Inflammatory macrophage treated with lipopolysaccharide for 4 hours (primary cell): ENCODE measurements around the gene DYDC2.

Source experiments
- DNase-seq: peaks from one replicate; pipeline ENCODE4 v3.0.0-alpha.2; 2020

The DYDC2 gene

DNA sequence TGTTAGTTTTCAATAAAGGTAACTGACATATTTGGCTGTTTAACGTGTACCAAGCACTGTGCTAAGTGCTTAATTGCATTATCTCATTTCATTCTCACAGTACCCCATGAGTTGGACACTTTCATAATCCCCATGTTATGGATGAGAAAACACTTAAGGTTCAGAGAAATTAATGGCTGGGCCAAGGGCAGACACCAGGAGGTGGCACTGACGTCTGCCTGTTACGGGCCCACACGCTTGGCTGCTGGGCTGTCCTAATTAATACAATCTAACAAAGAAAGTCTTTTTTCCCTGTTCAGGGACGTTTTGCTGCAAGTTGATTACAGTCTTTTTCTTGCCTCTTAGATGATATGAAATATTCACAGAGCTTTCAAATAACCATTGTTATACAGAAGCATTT is 16.1 kb downstream of the DYDC2 start:
- no peak for DNase-seq

DNA sequence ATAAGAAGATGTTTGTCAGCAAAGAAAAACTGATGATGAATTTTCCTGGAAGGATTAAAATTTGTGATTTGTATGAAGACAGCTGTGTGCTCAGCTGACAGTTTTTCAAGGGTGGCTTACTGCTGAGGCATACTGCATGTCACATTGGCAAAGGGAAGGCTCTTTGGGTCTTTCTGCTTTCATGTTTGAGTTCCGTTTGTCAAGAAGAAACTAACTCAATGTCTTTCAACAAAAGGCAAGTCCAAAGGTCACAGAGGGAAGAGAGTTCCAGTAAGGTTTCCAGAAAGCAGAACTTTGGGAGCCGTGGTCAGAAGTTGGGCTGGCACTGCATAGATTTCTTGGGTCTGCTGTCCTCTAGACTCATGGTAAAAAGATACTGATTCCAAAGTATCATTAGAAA is 16.9 kb downstream of the DYDC2 start:
- DNase-seq = peak; percentile 71

DNA sequence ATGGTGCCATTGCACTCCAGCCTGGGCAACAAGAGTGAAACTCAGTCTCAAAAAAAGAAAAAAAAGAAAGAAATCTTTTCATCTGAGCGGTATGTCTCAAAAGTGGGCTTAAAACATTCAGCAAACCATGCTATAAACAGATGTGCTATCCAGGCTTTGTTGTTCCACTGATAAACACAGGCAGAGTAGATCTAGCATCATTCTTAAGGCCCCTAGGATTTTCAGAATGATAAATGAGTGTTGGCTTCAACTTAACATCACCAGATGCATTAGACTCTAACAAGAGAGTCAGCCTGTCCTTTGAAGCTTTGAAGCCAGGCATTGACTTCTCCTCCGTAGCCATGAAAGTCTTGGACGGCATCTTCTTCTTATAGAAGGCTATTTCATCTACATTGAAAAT is 23.1 kb downstream of the DYDC2 start:
- DNase-seq = no peak

DNA sequence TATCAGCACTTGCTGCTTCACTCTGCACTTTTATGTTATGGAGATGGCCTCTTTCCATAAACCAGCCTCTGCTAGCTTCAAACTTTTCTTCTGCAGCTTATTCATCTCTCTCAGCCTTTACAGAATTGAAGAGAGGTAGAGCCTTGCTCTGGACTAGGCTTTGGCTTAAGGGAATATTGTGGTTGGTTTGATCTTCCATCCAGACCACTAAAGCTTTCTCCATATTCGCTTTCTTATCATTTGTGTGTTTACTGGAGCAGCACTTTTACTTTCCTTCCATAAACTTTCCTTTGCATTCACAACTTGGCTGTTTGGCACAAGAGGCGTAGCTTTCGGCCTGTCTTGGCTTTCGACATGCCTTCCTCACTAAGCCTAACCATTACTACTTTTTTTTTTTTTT is 23.6 kb downstream of the DYDC2 start:
- no peak for DNase-seq

DNA sequence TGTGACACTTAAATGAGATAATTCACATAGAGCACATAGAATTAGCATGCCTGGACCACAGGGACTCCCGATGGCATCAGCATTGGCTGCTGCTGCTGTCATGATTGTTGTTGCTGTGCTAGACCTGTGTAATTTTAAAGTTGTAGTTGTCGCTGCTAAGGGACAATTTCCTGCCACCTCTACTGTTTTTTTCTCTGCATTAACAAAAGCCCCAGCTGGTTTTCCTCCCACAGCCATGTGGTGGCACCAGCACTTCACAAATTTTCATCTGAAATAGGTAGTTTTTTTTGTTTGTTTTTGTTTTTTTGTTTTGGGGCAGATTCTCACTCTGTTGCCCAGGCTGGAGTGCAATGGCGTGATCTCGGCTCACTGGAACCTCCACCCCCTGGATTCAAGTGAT is 26.4 kb downstream of the DYDC2 start:
- DNase-seq = peak; percentile 67

DNA sequence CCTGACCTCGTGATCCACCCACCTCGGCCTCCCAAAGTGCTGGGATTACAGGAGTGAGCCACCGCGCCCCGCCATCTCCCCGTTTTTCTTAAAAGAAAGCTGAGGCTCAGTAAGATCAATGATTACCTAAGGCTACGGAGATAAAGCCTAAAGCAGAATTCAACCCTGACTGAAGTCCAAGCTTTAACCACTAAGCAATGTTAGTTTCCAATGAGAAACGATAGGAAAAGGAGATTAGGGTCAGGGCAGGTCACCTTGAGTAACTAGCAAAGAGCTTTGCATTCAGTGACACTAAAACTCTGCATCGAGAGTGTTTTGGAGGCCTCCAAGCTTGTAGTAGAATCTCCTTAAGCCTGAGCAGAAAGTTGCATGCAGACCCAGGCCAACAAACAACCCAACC is 34.2 kb downstream of the DYDC2 start:
- DNase-seq = no peak

DNA sequence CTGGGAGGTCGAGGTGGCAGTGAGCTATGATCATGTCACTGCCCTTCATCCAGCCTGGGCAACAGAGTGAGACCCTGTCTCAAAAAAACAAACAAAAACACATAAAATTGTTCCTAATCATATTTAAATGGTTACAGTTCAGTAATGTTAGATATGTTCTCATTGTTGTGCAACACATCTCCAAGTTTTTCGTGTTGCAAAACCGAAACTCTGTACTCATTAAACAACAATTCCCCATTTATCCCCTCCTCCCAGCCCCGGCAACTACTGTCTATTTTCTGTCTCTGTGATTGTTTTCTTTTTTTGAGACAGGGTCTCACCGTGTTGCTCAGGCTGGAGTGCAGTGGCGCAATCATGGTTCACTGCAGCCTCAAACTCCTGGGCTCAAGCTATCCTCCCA is 35.7 kb downstream of the DYDC2 start:
- DNase-seq = peak; percentile 82

DNA sequence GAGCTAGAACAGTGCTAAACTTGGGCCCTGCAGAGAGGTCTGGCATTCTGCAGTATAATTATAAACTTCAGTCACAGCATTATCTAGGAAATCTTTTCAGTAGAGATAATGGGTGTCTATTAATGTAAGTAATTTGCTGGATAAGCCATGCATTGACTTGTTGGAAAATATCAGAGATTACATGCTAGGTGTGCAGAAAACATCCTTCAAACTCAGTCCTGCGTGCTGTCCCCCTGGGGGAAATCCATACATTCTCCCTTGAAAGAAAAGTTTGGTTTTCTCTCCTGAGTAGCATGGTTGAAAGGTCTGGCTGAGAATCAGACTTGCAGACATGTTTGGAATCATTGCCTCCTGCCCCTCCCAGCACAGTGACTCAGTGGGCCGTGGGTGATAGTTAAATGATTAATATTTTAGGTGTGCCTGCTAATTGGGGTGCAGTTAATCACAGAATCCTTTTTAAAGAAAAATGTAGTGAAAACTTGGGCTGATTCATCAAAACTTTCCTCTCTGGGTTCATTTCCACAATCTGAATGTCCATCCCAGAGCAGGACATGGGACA is 37.9 kb downstream of the DYDC2 start:
- no peak for DNase-seq

DNA sequence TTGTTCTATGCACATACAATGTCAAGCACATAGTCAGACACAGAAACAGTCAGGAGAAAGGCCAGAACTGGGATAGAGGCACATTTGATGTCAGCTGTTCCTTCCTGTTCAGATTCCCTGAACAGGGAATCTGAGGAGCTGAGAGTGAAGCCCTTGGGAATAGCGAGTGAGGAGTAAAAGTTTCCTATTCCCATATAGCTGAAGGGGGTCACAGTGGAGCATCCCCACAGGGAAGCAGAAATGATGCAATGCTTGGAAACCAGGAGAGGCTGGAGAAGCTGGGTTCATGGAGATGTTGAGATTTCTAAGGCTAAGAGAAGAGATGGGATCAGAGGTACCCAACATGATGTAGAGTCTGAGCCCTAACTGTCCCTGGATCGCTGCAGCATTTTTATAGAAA is 40.4 kb downstream of the DYDC2 start:
- DNase-seq = no peak

DNA sequence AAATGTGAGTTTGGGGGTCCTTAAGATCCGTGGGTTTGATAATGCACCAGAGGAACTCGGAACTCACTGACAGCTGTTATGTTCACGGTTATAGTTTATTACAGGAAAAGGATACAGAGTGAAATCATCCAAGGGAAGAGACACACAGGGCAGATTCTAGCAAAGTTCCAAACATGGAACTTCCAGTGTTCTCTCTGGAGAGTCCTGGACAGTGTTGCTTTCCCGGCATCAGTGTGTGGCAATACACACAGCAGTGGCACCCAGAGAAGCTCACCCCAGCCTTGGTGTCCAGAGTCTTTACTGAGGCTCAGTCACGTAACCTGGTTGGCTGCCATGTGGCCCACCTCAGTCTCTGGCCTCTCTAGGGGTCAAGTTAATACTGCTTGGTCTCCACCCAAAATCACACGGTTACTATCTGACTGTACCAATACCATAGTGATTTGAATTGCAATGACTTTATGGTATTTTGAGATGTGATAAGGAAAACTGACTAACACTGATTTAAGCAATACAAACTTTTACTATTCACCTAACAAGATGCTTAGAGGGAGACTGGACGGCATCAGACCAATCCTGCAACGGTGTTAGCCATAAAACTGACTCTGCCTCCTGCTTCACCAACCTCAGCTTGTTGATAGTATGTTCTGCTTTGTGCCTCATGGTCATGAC is 43.7 kb downstream of the DYDC2 start:
- DNase-seq = no peak

DNA sequence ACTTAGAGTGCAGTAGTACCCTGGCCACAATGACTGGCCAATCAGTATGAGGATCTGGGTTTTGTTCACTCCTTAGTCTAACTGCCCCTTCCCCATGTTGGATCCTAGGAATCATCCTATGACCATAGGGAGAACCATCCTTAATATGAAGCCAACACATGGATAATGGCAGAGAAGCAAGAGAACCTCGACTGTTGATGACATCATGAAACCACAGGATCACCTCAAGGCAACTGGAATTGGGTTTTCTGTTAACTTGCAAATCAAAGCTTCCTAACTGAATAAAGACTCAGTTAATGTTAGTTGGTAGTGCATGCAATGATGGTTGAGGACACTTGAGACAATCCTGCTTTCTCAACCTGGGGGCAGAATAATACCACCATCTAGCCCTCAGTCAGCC is 48.5 kb downstream of the DYDC2 start:
- no peak for DNase-seq

DNA sequence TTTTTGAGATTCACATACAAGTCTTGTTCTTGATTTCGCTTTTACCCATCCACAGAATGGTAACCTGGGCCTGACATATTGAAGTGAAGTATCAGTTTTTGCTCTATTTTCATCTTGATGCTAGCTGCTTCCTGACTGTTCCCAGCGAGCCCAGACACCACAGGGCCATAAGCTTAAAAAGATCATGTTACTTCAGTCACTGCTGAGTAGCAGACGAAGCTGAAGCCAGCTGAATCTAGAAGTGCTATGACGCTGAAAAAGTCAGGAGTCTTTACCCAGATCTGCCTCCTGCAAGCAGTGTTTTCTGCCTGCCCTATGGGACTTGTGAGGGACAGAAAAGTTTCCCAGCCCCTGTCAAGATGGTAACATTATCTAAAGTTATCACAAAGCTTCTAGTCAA is 49.0 kb downstream of the DYDC2 start:
- DNase-seq = no peak

DNA sequence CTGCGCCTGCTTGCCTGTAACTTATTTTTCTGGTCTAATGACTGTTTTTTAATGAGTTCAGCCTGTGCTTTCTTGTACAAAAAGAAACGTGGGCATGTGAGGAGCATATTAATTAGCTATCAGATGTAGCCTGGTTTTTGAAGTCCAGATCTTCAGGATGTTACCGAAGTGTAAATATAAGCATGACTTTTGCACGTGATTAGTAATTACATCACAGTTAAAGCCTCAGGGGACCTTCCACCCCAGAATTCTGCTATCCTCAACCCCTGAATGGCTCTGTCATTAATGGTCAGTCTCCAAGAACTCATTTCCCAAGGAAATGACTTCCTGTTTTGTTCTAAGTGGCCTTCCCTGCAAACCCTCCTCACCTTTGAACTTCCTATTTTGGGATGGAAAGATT is 49.6 kb downstream of the DYDC2 start:
- no peak for DNase-seq

DNA sequence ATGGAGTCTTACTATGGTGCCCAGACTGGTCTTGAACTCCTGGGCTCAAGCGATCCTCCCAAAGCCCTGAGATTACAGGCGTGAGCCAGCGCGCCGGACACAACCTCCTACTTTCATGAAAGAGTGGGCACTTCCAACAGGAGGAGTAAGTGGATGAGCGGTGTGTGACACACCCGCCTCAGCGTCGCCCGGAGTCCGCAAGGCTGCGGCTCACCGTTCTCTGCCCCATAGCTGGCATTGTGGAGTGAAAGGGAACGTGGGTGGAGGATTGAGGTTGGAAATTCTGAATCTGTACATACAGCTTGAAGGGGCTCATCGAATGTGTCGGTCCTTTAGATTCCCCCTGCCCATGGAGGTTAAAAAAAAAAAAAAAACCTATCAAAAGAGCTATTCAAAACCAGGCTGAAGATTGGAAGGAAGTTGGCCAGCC is 51.2 kb downstream of the DYDC2 start:
- DNase-seq = peak; percentile 42

DNA sequence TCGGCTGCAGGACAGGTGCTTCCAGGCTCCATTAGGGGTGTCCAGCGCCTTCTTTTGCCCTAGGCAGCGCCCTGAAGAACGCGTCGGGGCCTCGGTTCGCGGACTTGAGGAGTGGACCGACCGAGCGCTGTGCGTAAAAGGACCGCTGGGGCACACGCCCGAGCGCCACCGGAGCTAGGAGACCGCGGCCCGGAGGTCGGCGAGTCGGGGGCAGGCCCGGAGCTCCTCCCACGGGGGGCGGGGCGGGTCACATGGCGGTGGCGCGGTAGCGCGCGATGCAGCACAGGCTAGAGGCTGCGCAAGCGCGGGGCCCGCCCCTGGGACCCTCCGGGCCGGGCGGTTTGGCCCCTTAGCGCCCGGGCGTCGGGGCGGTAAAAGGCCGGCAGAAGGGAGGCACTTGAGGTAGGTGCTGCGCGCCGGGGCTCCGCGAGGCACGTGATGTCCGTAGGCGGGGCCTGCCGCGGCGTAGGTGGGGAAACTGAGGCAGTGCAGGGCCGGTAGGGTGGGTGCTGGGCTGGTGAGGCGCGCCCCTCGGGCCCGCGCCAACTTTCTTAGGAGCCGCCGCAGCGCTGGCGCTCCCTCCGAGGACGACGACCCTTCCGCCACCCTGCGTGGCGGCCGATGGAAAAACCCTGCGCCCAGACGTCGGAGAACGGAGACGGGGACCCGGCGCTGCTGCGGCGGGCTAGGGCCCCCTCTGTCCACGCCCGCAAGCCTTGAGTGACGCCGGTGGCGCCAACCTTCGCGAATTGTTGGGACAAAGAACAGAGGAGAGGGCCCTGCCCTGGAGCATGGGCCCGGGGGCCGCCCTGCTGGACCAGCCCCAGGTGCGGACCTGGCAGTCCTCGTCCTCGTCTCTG is 51.9 kb downstream of the DYDC2 start, which contains the start of gene PRXL2A:
PRXL2A (plus strand) TSS at position 310 of the 860 bp plus-strand sequence. CDS start 11,917 bp downstream, outside the sequence.
- peak; percentile 73 for DNase-seq

DNA sequence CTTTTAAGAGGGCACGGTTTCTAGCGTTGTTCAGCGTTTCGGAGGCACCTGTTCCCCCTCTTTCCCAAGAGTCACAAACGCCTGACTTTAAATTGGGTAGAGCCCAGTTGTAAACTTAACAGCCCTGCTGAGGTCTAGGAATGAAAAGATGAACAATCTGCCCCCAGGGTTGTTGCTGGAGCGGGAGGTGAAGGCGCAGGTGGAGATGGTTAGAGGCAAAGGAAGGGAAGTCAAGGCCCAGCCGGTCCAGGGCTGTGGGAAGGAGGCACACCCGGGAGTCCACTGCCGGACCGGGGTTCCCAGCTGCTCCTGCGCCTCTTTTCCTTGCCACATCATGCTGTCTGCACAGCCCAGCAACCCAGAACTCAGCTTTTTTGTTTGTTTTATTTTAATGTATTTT is 52.5 kb downstream of the DYDC2 start:
- DNase-seq = no peak

DNA sequence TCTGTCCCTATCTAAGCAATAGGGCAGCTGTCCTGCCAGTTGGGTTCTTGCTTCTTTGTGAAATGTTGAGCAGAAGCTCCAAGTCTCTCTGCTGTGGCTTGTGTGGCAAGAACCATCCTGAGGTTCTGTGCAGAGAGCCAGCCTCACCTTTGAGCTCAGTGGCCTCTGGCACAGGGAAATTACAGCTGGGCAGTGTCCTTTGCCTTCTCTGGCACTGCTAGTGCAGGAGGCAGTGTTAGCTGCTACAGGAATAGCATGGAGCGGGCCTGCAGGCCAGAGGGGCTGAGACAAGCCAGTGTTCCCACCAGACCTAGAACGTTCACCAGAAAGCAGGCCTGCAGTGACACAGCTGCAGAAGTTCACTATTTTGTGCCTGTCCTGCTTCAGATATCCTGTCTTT is 53.5 kb downstream of the DYDC2 start:
- no peak for DNase-seq

DNA sequence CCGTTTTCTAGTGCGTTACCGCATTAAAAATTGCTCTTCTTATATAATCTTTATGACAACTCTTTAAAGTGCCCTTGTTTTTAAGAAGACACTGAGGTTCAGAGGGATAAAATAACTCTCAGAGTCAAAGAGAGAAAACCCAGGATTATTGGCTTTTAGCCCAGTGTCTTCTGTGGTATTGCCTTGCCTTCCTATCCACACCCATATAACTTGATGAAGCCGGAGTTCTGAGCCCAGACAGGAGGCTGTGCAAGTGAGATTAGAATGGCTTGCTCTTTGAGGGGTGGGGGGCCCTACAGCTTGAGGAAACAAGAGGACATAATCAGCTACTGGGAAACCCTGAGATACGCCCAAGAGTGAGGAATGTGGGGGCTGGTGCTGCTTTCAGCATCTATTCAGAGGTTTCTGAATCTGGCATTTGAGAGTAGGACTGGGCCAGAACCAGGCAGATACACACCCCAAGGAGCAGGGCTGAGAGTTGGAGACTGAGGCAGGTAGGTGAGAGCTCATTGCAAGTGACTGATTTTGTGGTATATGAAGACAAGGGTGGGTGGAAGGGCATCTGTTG is 54.1 kb downstream of the DYDC2 start:
- no peak for DNase-seq

DNA sequence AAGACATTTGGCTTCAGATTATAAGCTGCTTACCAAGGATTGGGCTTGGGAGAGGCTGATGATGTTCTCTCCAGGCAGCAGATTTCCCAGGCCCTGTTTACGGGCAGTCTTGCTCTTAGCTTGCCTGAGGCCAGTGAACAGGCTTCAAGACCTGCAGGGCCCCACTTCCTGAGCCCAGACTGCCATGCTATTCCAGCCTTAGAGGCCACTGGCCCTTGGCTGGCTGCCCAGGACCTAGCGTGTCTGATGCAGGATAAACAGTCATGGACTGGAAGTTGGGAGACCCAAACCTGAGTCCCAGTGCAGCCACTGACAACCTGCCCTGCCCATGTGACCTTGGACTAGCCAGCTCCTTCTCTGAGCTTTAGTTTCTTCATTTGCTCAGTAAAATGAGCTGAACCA is 54.7 kb downstream of the DYDC2 start:
- no peak for DNase-seq

DNA sequence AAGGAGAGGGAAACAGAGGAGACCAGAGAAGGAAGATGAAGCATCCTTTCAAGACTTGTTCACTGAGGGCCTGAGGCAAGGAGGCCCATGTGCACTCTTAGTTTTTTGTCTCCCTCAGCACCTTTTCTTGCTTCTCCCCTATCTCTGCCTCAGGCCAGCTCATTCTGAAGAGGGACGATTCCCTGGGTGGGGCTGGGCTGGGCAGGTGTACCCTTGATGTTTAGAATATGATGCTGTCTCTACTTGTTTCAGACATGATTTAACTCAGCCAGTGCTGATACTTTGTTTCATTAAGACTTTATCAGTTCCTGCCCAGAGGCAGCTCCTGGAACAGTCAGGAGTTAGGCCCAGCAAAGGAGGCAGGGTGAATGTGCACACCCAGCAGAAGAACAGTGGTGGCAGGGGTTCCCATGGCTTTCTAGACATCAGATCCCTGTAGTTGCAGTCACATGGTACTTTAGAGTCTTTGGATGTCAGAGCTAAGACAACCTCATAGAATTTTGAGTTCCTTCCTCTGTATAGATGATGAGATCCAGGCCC is 55.2 kb downstream of the DYDC2 start:
- peak; percentile 12 for DNase-seq

DNA sequence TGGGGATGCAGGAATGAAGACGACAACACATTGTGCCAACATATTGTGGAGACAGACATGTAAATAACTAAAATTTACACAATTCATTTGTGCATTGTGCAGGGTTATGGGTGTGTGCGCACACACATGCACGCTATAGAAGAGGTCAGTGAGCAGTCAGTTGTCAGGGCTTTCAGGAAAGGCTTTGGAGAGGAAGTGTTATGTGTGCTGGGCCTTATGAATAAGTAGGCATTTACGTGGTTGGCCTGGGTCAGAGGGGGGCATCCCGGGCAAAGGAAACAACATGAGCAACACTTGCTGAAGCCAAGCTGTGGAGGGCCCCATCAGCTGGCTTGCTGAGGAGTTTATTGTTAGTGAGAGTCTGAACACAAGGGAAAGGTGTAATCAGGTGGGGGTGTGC is 55.9 kb downstream of the DYDC2 start:
- DNase-seq = peak; percentile 36

DNA sequence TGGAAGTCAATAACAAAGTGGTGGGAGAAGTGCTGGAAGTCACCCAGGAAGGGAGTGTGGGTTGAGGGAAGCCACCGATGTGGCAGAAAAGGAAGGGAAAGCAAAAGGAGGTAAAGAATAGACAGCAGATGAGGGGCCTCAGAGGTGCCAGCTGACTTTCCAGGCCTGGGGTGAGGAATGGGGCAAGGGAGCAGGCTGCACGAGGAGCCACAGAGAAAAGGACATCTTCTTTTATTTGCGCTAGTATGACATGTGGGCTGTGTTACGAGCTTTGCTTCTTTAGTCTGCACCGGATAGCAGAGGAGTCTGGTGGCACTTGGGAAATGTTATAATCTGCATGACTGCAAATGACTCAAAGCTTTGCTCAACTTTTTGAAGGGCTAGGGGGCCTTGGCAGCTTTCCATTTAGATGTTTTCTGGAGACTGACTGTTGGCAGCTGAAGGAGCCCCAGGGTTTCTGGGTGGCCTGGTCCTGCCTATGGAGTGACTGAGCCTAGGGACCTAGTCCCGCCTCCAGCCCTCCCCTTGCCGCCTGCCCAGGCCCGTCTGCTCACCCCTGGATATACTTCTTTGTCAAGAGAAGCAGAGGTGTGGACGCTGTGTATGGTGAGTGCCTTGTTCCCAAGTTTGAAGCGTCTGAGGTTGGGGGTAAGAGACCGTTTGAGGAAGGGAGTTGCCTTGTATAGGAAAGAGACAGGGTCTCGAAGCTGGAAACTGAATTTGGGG is 56.9 kb downstream of the DYDC2 start:
- DNase-seq = peak; percentile 88
